Right lobe of liver (tissue), 4 donors: ENCODE measurements around the gene NTHL1.

Experiments used
- CTCF ChIP-seq, 4 donors: fragments of 200-600 bp in 3 of 4; fragments of 450-650 bp in 1 of 4; IDR thresholded peaks; one replicate each; pipeline versions ENCODE4 v1.5.1 to v1.8.0; 2016 to 2022; ENCODE audit warnings: antibody characterized with exemption in 4 of 4, mild to moderate bottlenecking in 2 of 4
- POLR2A ChIP-seq: fragments of 450-650 bp; IDR thresholded peaks from one replicate; pipeline ENCODE4 v1.6.1; 2017; ENCODE audit warnings: antibody characterized with exemption, mild to moderate bottlenecking
- donor health status: DM: no; HTN: no; CAD: no.
- donor health status: DM: no; HTN: no; CAD: no.
- donor health status: DM: no; HTN: yes; CAD: no.

GRCh38 chr16:2079311-2079800 lies 31.7 kb upstream of the NTHL1 start:
- TF ChIP-seq CTCF (IDR thresholded peaks at IDR 0.05) (no peak), POLR2A (no peak)
